Kidney epithelial cell (primary cell): ENCODE data around the gene SHANK1. TPM values are rescaled to one million over a fixed set of nuclear protein-coding genes. Genes with fewer than 3 reads are reported as not detected.
"Not testable (repeated sequence)": the region's sequence is repeated elsewhere in the genome, so short reads cannot be mapped to it uniquely, and the experiment has no call there.

ENCODE experiments used
- DNase-seq: peaks from one replicate; pipeline ENCODE4 v3.0.0-alpha.2; 2010; ENCODE audit warnings: low read depth
- H3K27me3 ChIP-seq: 2 replicates; pipeline ENCODE4 v1.6.0; 2011; ENCODE audit warnings: low read length; ENCODE audit not compliant: control insufficient read depth, insufficient read depth
- H3K36me3 ChIP-seq: 2 replicates; pipeline ENCODE4 v1.5.1; 2011; ENCODE audit warnings: low read length; ENCODE audit not compliant: control insufficient read depth, insufficient read depth
- H3K4me3 ChIP-seq: 2 replicates; pipeline ENCODE4 v1.5.1; 2011; ENCODE audit warnings: low read depth, mild to moderate bottlenecking, control low read depth, low read length
- CTCF ChIP-seq: IDR thresholded peaks from 2 replicates; pipeline ENCODE4 v1.5.1; 2011; ENCODE audit warnings: mild to moderate bottlenecking, moderate library complexity, low read length, control low read depth, inconsistent platforms; ENCODE audit not compliant: insufficient read depth, poor library complexity, severe bottlenecking
- total RNA-seq: library from RNA; depleted of rRNA; stranded (reverse); fragments of >200 nt; gene quantifications from 2 replicates; pipeline ENCODE4 v1.2.3, GENCODE V29; 2015

Gene SHANK1
- total RNA-seq, 1 donor from 2014 or later, result 1.6 TPM

DNA sequence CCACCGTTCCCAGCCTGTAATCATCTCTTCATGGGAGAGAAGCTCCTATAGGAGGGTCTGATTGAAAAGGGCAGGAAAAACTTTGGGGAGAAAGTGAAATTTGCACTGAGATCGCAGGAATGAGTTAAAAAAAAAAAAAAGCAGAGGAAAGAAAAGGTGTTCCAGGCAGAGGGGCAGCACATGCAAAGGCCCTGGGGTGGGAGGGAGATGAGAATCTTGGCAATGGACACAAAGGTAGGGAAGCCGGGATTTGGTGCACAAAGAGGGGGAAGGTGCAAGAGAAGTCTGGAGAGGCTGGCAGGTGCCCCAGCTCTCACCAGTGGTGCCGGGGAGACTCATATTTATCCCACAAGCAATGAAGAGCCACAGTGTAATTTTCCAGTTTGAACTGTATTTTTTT, 34.3 kb upstream of the SHANK1 start:
- DNase-seq, result no peak
- Histone ChIP-seq H3K4me3 (no peak overlapping the region), H3K27me3 (no peaks in the 10 kb centered on the region), H3K36me3 (no peaks in the 10 kb centered on the region)
- TF ChIP-seq CTCF, result no peak

DNA sequence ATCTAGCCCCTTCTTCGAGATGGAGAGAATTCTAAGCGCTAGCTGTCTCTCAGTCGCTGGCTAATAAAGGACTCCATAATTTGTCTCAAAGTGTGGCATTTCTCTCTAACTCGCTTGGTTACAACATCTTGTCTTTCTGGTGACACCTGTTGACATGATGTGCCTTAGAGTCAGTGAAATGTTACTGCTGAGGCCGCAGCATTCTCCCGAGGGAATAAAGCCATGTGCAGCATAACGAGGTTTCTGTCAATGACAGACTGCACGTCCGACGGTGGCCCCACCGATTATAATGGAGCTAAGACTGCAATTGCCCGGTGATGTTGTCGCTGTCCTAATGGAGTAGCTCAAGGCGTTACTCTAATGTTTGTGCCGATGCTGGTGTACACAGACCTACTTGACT, 30.4 kb upstream of the SHANK1 start:
- DNase-seq, result no peak
- no peak for TF ChIP-seq CTCF
- no peak overlapping the region for H3K4me3 ChIP-seq

GRCh38 chr19:50749490-50749889, 29.9 kb upstream of the SHANK1 start:
- no peak for TF ChIP-seq CTCF
- Histone ChIP-seq H3K27me3 (no peaks in the 10 kb centered on the region), H3K4me3 (no peak overlapping the region), H3K36me3 (no peaks in the 10 kb centered on the region)
- DNase-seq, result no peak

More for the DNA sequence above, 30.4 kb upstream of the SHANK1 start:
- no peaks in the 10 kb centered on the region for H3K27me3 ChIP-seq
- H3K36me3 ChIP-seq, result no peaks in the 10 kb centered on the region

DNA sequence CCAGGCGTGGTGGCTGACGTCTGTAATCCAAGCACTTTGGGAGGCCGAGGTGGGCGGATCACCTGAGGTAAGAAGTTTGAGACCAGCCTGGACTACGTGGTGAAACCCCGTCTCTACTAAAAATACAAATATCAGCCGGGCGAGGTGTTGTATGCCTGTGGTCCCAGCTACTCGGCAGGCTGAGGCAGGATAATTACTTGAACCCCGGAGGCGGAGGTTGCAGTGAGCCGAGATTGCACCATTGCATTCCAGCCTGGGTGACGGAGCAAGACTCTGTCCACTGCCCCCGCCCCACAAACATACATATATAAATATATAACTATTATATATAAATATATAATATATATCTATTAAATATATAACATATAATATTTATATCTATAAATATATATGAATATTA, 27.5 kb upstream of the SHANK1 start:
- not testable (repeated sequence) for DNase-seq, H3K27me3 ChIP-seq, H3K36me3 ChIP-seq, H3K4me3 ChIP-seq

- DNase-seq, result no peak
- no peaks in the 10 kb centered on the region for H3K27me3 ChIP-seq
- no peak overlapping the region for H3K4me3 ChIP-seq
- no peaks in the 10 kb centered on the region for H3K36me3 ChIP-seq
- TF ChIP-seq CTCF, result no peak
Measured at GRCh38 chr19:50745221-50745620, 25.6 kb upstream of the SHANK1 start.

GRCh38 chr19:50743537-50743936, 23.9 kb upstream of the SHANK1 start:
- DNase-seq, result no peak
- no peaks in the 10 kb centered on the region for H3K27me3 ChIP-seq
- TF ChIP-seq CTCF, result no peak

More at GRCh38 chr19:50743537-50743936, 23.9 kb upstream of the SHANK1 start:
- Histone ChIP-seq H3K4me3 (no peak overlapping the region), H3K36me3 (no peaks in the 10 kb centered on the region)
